BLaER1 treated with 17β-estradiol and CSF1 and Interleukin-3, amounts not matched to agents 10 nM and 100 nM (cell line): ENCODE data around the gene EEFSEC.
A peak's percentile ranks its signal among the peaks of the same experiment; 100 is the strongest.
"Not testable (repeated sequence)": the region's sequence is repeated elsewhere in the genome, so short reads cannot be mapped to it uniquely, and the experiment has no call there.

ENCODE experiments used
- H3K27ac ChIP-seq, 11 experiments: shearing (Covaris generic); formaldehyde crosslinking; 2 replicates each; pipeline ENCODE4 v1.8.1; 2022
- H3K27me3 ChIP-seq, 11 experiments: shearing (Covaris generic); formaldehyde crosslinking; 2 replicates each; pipeline ENCODE4 v1.8.1; 2022
- H3K36me3 ChIP-seq, 11 experiments: shearing (Covaris generic); formaldehyde crosslinking; 2 replicates each; pipeline ENCODE4 v1.8.1; 2022
- H3K4me1 ChIP-seq, 10 experiments: shearing (Covaris generic); formaldehyde crosslinking; 2 replicates each; pipeline ENCODE4 v1.8.1; 2022
- H3K4me2 ChIP-seq, 11 experiments: shearing (Covaris generic); formaldehyde crosslinking; 2 replicates each; pipeline ENCODE4 v1.8.1; 2022
- H3K4me3 ChIP-seq, 10 experiments: shearing (Covaris generic); formaldehyde crosslinking; 2 replicates each; pipeline ENCODE4 v1.8.1; 2022
- H3K9ac ChIP-seq, 11 experiments: shearing (Covaris generic); formaldehyde crosslinking; 2 replicates each; pipeline ENCODE4 v1.8.1; 2022
- H3K9me3 ChIP-seq, 11 experiments: shearing (Covaris generic); formaldehyde crosslinking; replicated peaks in 1 of 11; 2 replicates each; pipeline ENCODE4 v1.8.1; 2022
- H4K20me1 ChIP-seq, 11 experiments: shearing (Covaris generic); formaldehyde crosslinking; 2 replicates each; pipeline ENCODE4 v1.8.1; 2022
- Cebpa-rat ChIP-seq, 11 experiments: shearing (Covaris generic); IDR thresholded peaks; 2 replicates each; pipeline ENCODE4 v1.8.1; 2022

The EEFSEC gene

DNA sequence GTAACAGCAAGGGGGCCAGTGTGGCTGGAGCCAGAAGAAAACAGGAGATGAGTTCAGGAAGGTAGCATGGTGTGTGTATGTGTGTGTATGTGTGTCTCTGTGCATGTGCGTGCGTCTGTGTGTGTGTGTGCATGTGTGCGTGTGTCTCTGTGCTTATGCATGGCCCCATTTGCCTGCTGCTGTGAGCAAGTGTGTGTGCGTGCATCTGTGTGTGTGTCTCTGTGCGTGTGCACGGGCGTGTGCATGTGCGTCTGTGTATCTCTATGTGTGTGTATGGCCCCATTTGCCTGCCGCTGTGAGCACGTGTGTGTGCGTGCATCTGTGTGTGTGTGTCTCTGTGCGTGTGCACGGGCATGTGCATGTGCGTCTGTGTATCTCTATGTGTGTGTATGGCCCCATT lies 7.1 kb upstream of the EEFSEC start:
- Histone ChIP-seq H3K9me3 (no peaks in the 10 kb centered on the region), H3K36me3 (no peaks in the 10 kb centered on the region), H3K4me3 (no peak overlapping the region), H3K4me1 (peaks cover 0 to 30% (median 11%) of the 10 kb centered on the region in 10 experiments; a peak in 11 of 20 replicates), H3K27me3 (no peaks in the 10 kb centered on the region), H3K4me2 (no peak overlapping the region), H3K27ac (no peak overlapping the region), H3K9ac (no peak overlapping the region), H4K20me1 (no peaks in the 10 kb centered on the region)
- no peak for TF ChIP-seq Cebpa-rat (IDR thresholded peaks at IDR 0.05)

DNA sequence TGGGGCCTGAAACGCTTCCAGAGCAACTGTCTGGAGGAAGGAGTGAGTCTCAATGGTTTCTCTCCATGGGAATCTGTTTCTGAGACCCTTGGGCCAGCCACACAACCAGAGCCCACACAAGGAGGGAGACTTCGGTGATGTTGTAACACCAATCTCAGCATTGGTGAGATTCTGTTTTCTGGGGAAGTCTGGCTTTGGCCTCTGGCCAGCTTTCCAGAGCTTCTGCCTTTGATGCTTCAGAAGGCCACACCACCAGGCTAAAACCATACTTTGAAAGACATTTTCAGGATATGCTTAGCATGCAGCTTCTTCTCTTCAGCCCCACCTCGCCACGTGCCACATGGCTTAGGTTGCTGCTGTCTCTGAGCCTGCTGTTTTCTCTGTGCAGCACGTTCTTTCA lies 3.6 kb upstream of the EEFSEC start:
- no peak for TF ChIP-seq Cebpa-rat (IDR thresholded peaks at IDR 0.05)
- Histone ChIP-seq H3K9ac (no peak overlapping the region), H3K27ac (no peak overlapping the region), H3K27me3 (no peaks in the 10 kb centered on the region), H3K4me1 (peaks cover 6 to 26% (median 16%) of the 10 kb centered on the region in 10 experiments), H3K4me2 (peak overlapping the region in 2 of 11 experiments; percentile 21 to 33; a peak in 2 of 22 replicates), H4K20me1 (no peaks in the 10 kb centered on the region), H3K36me3 (no peaks in the 10 kb centered on the region), H3K4me3 (no peak overlapping the region), H3K9me3 (no peaks in the 10 kb centered on the region)

DNA sequence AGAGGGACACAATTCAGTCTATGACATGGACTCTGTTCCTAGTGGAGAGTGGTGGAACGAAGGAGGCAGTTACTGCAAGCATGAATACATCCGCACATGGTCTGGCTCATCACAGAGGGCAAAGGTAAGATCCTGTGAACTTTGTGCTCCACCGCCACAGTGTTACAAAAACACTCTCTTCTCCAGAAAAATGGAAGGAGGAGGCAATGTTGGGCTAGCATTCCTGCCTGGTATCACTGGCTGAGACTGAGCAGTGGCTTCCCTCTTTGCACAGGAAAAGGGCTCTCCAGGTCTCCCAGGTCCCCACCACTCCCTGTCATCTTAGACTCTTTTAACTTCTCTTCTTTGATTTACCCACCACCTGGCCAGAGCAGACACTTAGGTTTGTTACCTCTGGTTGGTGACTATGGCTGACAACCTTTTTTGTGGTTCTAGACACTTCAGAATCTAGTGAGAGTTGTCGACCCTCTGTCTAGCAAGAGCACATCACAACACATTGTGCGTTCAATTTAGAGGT lies 1.5 kb upstream of the EEFSEC start:
- Histone ChIP-seq H3K4me1 (peaks cover 9 to 27% (median 12%) of the 10 kb centered on the region in 10 experiments), H3K27me3 (no peaks in the 10 kb centered on the region), H3K9me3 (peaks cover 2 to 14% (median 11%) of the 10 kb centered on the region in 11 experiments; a peak in 21 of 22 replicates), H3K4me2 (no peak overlapping the region), H3K36me3 (peaks cover 2 to 19% (median 14%) of the 10 kb centered on the region in 11 experiments; a peak in 21 of 22 replicates), H4K20me1 (no peaks in the 10 kb centered on the region), H3K27ac (no peak overlapping the region), H3K9ac (no peak overlapping the region), H3K4me3 (no peak overlapping the region)
- TF ChIP-seq Cebpa-rat (IDR thresholded peaks at IDR 0.05) = no peak

- H3K4me2 ChIP-seq = peak overlapping the region; percentile 75 to 92 (median 88); a peak in 20 of 22 replicates
- peaks cover 10 to 27% (median 22%) of the 10 kb centered on the region in 11 experiments for H3K36me3 ChIP-seq
- H3K4me1 ChIP-seq = peaks cover 9 to 27% (median 12%) of the 10 kb centered on the region in 10 experiments
- peak overlapping the region in 10 of 11 experiments; percentile 82 to 92 (median 86); a peak in 20 of 22 replicates for H3K27ac ChIP-seq
- H3K4me3 ChIP-seq = peak overlapping the region; percentile 78 to 98 (median 94)
- no peak for TF ChIP-seq Cebpa-rat (IDR thresholded peaks at IDR 0.05)
- H3K27me3 ChIP-seq = no peaks in the 10 kb centered on the region
- peaks cover 10 to 22% (median 19%) of the 10 kb centered on the region in 11 experiments for H3K9me3 ChIP-seq
- no peaks in the 10 kb centered on the region for H4K20me1 ChIP-seq
- H3K9ac ChIP-seq = peak overlapping the region; percentile 87 to 94 (median 91); a peak in 20 of 22 replicates
These were observed 694 bp upstream of the EEFSEC start for GRCh38 chr3:128152419-128153155.

- H3K36me3 ChIP-seq = peaks cover 15 to 44% (median 39%) of the 10 kb centered on the region in 11 experiments
- H3K9ac ChIP-seq = peak overlapping the region; percentile 87 to 94 (median 91)
- H4K20me1 ChIP-seq, H3K27me3 ChIP-seq: not testable (repeated sequence)
- peak overlapping the region in 3 of 11 experiments; percentile 82 to 92 (median 87); a peak in 5 of 22 replicates for H3K27ac ChIP-seq
- H3K4me1 ChIP-seq = peaks cover 9 to 27% (median 12%) of the 10 kb centered on the region in 10 experiments
- H3K9me3 ChIP-seq = peaks cover 14 to 32% (median 27%) of the 10 kb centered on the region in 11 experiments
- H3K4me3 ChIP-seq = peak overlapping the region; percentile 78 to 98 (median 94)
- H3K4me2 ChIP-seq = peak overlapping the region; percentile 75 to 92 (median 88)
These were observed 1.1 kb downstream of the EEFSEC start for GRCh38 chr3:128154354-128154753.

DNA sequence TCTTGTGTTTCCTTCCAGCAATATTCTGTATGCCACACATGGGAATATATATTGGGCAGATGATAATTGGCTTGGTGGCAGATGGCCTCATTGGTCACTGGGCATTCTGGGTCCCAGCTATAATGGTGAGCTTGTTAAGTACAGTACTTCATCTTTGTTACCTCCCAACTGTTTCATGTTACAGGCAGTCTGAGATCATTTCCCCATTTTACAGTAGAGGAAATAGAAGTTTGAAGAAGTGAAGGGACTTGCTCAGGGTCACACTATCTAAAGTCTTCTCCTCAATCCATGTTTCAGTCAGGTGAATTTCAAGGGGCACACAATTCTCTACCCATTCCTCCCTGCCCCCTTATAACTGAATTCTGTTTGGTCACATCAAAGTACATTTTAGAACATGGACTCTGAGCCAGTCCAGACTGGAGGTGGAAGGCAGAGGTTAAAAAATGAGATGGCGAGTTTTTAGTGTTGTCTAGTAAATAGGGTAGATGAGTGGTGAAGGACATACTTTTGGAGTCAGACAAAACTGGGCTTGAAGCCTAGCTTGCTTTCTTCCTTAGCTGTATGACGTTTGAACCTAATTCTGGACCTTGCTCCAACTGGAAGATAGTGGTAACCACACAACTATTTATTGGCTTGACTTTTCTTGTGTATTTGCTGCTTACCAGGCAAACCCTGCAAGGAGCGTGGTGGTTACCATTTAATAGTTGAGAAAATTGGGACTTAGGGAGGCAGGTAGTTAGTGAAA lies 2.5 kb downstream of the EEFSEC start:
- Histone ChIP-seq H3K4me2 (peak overlapping the region in 3 of 11 experiments; percentile 2 to 92 (median 88); a peak in 3 of 22 replicates), H3K9me3 (peaks cover 14 to 32% (median 27%) of the 10 kb centered on the region in 11 experiments), H3K27ac (no peak overlapping the region), H3K36me3 (peaks cover 15 to 50% (median 39%) of the 10 kb centered on the region in 11 experiments), H3K27me3 (no peaks in the 10 kb centered on the region), H3K4me1 (peaks cover 9 to 19% (median 12%) of the 10 kb centered on the region in 10 experiments), H3K9ac (no peak overlapping the region), H4K20me1 (peaks cover 0 to 17% (median 5%) of the 10 kb centered on the region in 11 experiments; a peak in 6 of 22 replicates), H3K4me3 (no peak overlapping the region)
- no peak for TF ChIP-seq Cebpa-rat (IDR thresholded peaks at IDR 0.05)

- H4K20me1 ChIP-seq = peaks cover 0 to 37% (median 12%) of the 10 kb centered on the region in 11 experiments; a peak in 11 of 22 replicates
- H3K4me2 ChIP-seq = no peak overlapping the region
- H3K9me3 ChIP-seq = peaks cover 14 to 30% (median 26%) of the 10 kb centered on the region in 11 experiments
- H3K9ac ChIP-seq = no peak overlapping the region
- no peak overlapping the region for H3K27ac ChIP-seq
- peaks cover 0 to 3% (median 0%) of the 10 kb centered on the region in 10 experiments; a peak in 2 of 20 replicates for H3K4me1 ChIP-seq
- no peak for TF ChIP-seq Cebpa-rat (IDR thresholded peaks at IDR 0.05)
- peaks cover 15 to 65% (median 40%) of the 10 kb centered on the region in 11 experiments for H3K36me3 ChIP-seq
- H3K4me3 ChIP-seq = no peak overlapping the region
- no peaks in the 10 kb centered on the region for H3K27me3 ChIP-seq
These were observed 7.4 kb downstream of the EEFSEC start for GRCh38 chr3:128160661-128161060.

DNA sequence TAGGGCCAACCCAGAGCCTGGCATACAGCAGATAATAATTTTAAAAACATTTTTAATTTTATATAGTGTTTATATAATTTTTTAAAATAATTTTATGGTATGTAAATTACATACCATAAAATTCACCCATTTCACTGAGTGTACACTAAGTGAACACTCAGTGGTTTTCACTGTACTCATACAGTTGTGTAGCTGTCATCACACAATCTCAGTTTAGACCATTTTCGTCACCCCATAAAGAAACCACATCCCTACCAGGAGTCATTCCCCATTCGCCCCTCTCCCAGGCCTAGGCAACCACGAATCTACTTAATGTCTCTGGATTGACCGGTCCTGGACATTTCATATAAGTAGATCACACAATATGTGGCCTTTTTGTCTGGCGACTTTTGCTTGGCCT lies 10.2 kb downstream of the EEFSEC start:
- Histone ChIP-seq H4K20me1 (peaks cover 0 to 51% (median 26%) of the 10 kb centered on the region in 11 experiments; a peak in 17 of 22 replicates), H3K4me1 (peaks cover 2 to 9% (median 6%) of the 10 kb centered on the region in 10 experiments; a peak in 15 of 20 replicates), H3K27me3 (no peaks in the 10 kb centered on the region), H3K27ac (no peak overlapping the region), H3K4me2 (no peak overlapping the region), H3K9me3 (0 out of 22 replicates have a peak, but pooled peaks cover 0 to 2% (median 0%) of the 10 kb centered on the region in 11 experiments), H3K9ac (no peak overlapping the region), H3K36me3 (peaks cover 0 to 50% (median 13%) of the 10 kb centered on the region in 11 experiments; a peak in 18 of 22 replicates), H3K4me3 (no peak overlapping the region)
- TF ChIP-seq Cebpa-rat (IDR thresholded peaks at IDR 0.05) = no peak
